ENCODE data around the gene RBBP7.

- TF ChIP-seq CTCF (optimal IDR thresholded peaks at IDR 0.05 in 1 of 3, IDR thresholded peaks at IDR 0.05 in 1 of 3, conservative IDR thresholded peaks at IDR 0.05 in 1 of 3; ENCODE audit: extremely low read depth in 1 of 3, insufficient read depth in 2 of 3, low read length in 3 of 3): peak in 2 of 3 experiments; percentile 29 to 37
- no peak for TF ChIP-seq EZH2 (IDR thresholded peaks at IDR 0.05; ENCODE audit: low read length)
Observed at GRCh38 chrX:16807548-16807947, 62.6 kb downstream of the RBBP7 start.
